Mucosa of descending colon (tissue), 3 donors: ENCODE results near the gene ADAMTS8. TPM values are rescaled to one million over a fixed set of nuclear protein-coding genes. Genes with fewer than 3 reads are reported as not detected.
A peak's percentile ranks its signal among the peaks of the same experiment; 100 is the strongest.

Source experiments
- ATAC-seq: fragments of 200-7000 bp; cut with Tn5 transposase; one replicate; pipeline ENCODE4 v1.9.1; 2020; ENCODE audit warnings: mild to moderate bottlenecking, moderate library complexity
- DNase-seq, 3 donors: peaks; one replicate each; pipeline ENCODE4 v3.0.0-alpha.2; 2020
- H3K36me3 ChIP-seq: fragments of 200-600 bp; one replicate; pipeline ENCODE4 v1.8.0; 2021; ENCODE audit warnings: low read depth, mild to moderate bottlenecking
- H3K4me1 ChIP-seq: fragments of 200-600 bp; one replicate; pipeline ENCODE4 v1.8.0; 2021; ENCODE audit warnings: low read depth, mild to moderate bottlenecking
- H3K4me3 ChIP-seq: fragments of 200-600 bp; one replicate; pipeline ENCODE4 v1.8.0; 2021; ENCODE audit warnings: mild to moderate bottlenecking
- H3K9me3 ChIP-seq: fragments of 200-600 bp; one replicate; pipeline ENCODE4 v1.8.0; 2021; ENCODE audit warnings: mild to moderate bottlenecking
- CTCF ChIP-seq: fragments of 200-600 bp; IDR thresholded peaks from one replicate; pipeline ENCODE4 v1.8.0; 2022; ENCODE audit warnings: antibody characterized with exemption, mild to moderate bottlenecking
- intact Hi-C, 2 donors: fragments of 100-400 bp; cut with DNase I in 1 of 2; cut with micrococcal nuclease in 1 of 2; formaldehyde crosslinking; loops; one replicate each; pipeline versions ENCODE4 v1.11.0 to v1.11.1; 2022; cut with DNase I, micrococcal nuclease
- total RNA-seq, 3 donors: library from RNA; stranded (reverse); fragmentation: NEBNext Ultra II Directional in 2 of 3; extraction: Animal tissue kit (Norgen Biotek cat#: 25700) in 2 of 3; gene quantifications; one replicate each; pipeline versions ENCODE4 v1.2.1 to v1.2.4, GENCODE V29; 2021 to 2023
- donor health status: DM: no; HTN: no; CAD: no; lungs with moderate emphysema.
- donor health status: DM: no; HTN: no; CAD: no.
- donor health status: DM: no; HTN: yes; CAD: no.

The ADAMTS8 gene
- total RNA-seq, 3 donors from 2014 or later, result 0.38 to 10.5 (median 2.6) TPM

DNA sequence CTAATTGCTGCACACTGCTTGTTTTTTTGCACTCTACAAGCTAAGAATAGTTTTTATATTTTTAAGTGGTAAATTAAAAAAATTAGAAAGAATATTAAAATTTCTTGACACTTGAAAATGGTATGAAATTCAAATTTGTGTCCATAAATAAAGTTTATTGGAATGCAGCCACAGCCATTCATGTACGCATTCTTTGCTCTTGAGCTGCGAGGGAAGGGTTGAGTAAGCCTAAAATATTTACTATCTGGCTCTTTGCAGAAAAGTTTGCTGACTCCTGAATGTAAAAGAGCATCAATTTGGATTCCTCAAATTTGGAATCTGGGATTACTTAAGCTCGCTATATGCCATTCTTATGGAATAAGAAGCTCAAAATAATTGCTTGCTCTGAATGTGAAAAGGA lies 3.4 kb upstream of the ADAMTS8 start:
- ATAC-seq (no peak), DNase-seq (no peak)
- H3K4me3 ChIP-seq, result no peak overlapping the region
- intact Hi-C loops, result loop anchor here (2.0 to 10.0 kb wide), 4 partner anchors 203 to 463 kb away; no protein-coding TSS in a partner anchor
- no peaks in the 10 kb centered on the region for H3K36me3 ChIP-seq
- TF ChIP-seq CTCF, result no peak
- H3K4me1 ChIP-seq, result peaks cover 5% of the 10 kb centered on the region
- H3K9me3 ChIP-seq, result no peaks in the 10 kb centered on the region

GRCh38 chr11:130431331-130431773 lies 2.9 kb upstream of the ADAMTS8 start:
- intact Hi-C loops, result loop anchor here (5.0 to 10.0 kb wide), 3 partner anchors 203 to 463 kb away; no protein-coding TSS in a partner anchor
- peak in 2 of 3 donors; percentile 83 to 89 for DNase-seq
- Histone ChIP-seq H3K36me3 (no peaks in the 10 kb centered on the region), H3K9me3 (no peaks in the 10 kb centered on the region), H3K4me3 (no peak overlapping the region), H3K4me1 (peaks cover 5% of the 10 kb centered on the region)
- TF ChIP-seq CTCF, result peak; percentile 58
- ATAC-seq, result peak; percentile 66

DNA sequence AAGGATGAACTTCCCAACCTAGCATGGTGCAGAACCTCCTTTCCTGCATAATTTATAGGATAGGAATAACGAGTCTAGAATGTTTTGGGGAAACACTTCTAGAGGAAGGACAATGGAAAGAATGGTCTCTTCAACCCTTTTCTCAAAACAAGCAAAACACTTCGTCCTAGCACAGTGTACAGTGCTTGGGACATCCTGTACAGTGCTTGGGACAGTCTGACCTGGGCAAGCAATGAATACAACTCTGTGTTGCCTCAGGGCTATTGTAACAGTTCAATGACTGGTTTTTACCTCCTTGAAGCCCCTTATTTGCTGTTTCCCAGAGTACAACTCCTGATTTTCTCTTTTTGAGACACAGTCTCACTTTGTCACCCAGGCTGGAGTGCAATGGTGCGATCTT lies 1.6 kb upstream of the ADAMTS8 start:
- TF ChIP-seq CTCF, result no peak
- H3K36me3 ChIP-seq, result no peaks in the 10 kb centered on the region
- intact Hi-C loops, result loop anchor here (5.0 to 10.0 kb wide), 3 partner anchors 205 to 465 kb away; no protein-coding TSS in a partner anchor
- ATAC-seq (no peak), DNase-seq (no peak)
- no peaks in the 10 kb centered on the region for H3K9me3 ChIP-seq
- H3K4me1 ChIP-seq, result peaks cover 2% of the 10 kb centered on the region
- no peak overlapping the region for H3K4me3 ChIP-seq

DNA sequence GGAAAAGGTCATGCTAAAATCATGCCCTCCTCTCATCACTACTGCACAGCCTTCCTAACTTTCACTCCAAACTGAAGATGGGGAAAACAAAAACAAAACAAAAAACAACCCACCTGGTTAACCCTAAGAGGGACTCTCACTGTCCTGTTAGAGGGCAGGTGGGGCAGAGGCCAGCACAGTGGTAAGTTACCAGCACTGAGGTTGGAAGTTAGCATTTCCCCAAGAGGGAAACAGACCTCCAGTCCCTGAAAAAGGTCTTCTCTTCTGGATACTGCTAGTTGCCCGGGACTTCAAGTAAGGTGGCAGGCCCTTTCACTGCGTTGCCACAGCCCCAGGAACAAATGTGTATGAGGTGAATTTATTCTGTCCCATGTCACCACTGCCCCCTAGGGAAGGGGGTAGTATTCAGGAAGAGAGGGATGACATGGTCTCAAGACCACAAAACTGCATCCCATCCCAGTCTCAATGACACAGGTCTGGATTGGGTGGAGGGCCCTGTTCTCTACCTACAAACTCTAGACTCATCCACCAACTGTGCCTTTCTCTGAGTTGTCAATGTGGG lies 792 bp upstream of the ADAMTS8 start:
- DNase-seq (no peak), ATAC-seq (no peak)
- intact Hi-C loops, result no loop called here
- H3K4me3 ChIP-seq, result no peak overlapping the region
- H3K36me3 ChIP-seq, result no peaks in the 10 kb centered on the region
- no peaks in the 10 kb centered on the region for H3K9me3 ChIP-seq
- no peak for TF ChIP-seq CTCF
- H3K4me1 ChIP-seq, result peaks cover 2% of the 10 kb centered on the region

DNA sequence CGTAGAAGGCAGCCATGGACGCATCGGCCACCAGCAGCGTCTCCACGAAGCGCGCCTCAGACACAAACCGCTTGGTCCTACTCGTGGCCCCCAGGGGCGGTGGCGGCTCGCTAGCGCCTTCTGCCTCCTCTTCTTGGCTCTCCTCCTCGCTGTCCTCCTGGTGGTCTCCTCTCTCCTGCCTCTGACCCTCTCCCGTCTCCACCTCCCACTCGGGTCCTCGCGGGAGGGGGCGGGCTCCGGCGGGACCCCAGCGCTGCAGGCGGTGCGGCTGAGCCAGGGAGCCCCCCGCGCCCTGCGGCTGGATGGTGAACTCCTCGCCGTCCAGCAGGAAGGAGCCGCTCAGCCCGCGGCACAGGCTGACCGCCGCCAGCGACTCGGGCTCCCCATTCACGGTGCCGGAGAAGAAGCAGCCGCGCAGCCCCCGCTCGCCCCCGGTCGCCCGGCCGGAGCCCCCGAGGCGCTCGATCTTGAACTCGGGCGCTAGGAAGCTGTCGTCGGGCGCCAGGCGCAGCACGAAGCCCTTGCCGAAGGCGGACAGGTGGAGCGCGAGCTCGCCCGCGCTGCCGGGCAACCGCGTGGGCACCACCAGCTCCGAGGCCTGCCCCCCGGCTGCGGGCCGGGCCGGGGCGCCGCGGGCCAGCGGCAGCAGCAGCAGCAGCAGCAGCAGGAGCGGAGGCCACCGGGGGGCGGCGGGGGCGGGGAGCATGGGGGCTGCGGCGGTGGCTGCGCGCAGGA lies 661 bp downstream of the ADAMTS8 start:
- TF ChIP-seq CTCF, result no peak
- Histone ChIP-seq H3K4me1 (peaks cover 2% of the 10 kb centered on the region), H3K9me3 (no peaks in the 10 kb centered on the region), H3K4me3 (no peak overlapping the region), H3K36me3 (no peaks in the 10 kb centered on the region)
- intact Hi-C loops, result no loop called here
- DNase-seq, result no peak
- ATAC-seq, result peak; percentile 19
